ENCODE data around the gene PFAS. TPM values are rescaled to one million over a fixed set of nuclear protein-coding genes. Genes with fewer than 3 reads are reported as not detected.

The PFAS gene
- total and polyA plus RNA-seq, 10 of the 15 experiments (the other 5 are each of a cell fraction or from before 2014, with no cell fraction given) = 13.9 to 122 (median 47.2) TPM

DNA sequence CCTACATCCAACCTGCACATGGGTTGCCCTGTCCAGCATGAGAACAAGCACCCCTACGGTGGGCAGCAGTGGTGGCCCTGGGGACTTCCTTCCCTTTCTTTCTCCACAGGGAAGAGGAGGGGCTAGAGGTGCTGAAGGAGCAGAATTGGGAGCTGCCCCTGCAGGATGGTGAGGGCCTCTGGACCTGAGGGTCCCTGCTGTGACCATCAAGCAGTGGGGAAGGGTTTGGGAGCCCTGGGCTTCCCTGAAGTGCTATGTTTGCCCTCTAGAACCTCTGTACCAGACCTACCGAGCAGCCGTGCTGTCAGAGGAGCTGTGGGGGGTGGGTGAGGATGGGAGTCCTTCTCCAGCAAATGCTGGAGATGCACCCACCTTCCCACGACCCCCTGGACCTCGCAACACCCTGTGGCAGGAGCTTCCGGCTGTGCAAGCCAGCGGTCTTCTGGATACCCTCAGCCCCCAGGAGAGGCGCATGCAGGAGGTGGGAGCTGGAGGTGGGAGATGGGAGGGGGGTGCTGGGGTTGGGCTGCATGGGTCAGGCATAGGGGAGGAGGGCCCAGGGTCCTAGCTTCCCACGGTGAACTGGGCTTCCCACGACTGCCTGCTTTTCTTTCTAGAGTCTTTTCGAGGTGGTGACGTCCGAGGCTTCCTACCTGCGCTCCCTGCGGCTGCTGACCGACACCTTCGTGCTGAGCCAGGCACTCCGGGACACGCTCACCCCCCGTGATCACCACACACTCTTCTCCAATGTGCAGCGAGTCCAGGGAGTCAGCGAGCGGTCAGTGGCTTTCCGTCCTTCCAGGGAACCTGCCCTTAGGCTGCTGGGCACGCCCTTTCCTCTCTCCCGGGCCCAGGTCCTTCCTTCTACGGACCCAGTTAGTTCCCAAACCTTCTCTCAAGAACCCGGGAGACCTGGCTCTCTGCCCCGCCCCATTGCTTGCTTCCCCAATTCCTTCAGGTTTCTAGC, 66.0 kb downstream of the PFAS start (continued):
- no peak for TF ChIP-seq CEBPB (IDR thresholded peaks at IDR 0.05; ENCODE audit: borderline replicate concordance in 1 of 2, low read depth in 2 of 2, low read length in 2 of 2)
- TF ChIP-seq, protein P1, sequence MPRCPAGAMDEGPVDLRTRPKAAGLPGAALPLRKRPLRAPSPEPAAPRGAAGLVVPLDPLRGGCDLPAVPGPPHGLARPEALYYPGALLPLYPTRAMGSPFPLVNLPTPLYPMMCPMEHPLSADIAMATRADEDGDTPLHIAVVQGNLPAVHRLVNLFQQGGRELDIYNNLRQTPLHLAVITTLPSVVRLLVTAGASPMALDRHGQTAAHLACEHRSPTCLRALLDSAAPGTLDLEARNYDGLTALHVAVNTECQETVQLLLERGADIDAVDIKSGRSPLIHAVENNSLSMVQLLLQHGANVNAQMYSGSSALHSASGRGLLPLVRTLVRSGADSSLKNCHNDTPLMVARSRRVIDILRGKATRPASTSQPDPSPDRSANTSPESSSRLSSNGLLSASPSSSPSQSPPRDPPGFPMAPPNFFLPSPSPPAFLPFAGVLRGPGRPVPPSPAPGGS (IDR thresholded peaks at IDR 0.05; ENCODE audit: borderline replicate concordance, insufficient read depth, low read depth, low read length, poor library complexity, severe bottlenecking) = no peak
- no peak for TF ChIP-seq PAX8 (IDR thresholded peaks at IDR 0.05)

DNA sequence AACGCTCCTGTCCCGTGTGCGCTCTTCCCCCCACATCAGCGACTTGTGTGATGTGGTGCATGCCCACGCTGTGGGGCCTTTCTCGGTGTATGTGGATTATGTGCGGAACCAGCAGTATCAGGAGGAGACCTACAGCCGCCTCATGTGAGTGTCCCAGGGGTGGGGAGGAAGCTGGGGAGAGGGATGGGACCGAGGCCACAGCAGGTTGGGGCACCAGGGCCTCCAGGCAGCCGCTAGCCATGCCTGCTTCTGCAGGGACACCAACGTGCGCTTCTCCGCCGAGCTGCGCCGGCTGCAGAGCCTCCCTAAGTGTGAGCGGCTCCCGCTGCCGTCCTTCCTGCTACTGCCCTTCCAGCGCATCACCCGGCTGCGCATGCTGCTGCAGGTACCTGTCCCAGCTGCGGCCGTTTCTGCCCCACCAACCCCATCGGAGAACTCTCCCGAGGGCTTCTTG, 66.7 kb downstream of the PFAS start:
- 57% methylated on average over 26 of the region's 26 CpGs for WGBS (ENCODE audit: insufficient coverage, insufficient replicate concordance, low lambda C conversion rate, missing lambda C conversion rate)
- RAD21 ChIA-PET (ENCODE audit: unreplicated experiment) = no interaction called here
- no peak for TF ChIP-seq ZNF217 (IDR thresholded peaks at IDR 0.05)
- TF ChIP-seq IKZF1 (conservative IDR thresholded peaks at IDR 0.05) = no peak
- no peak for TF ChIP-seq RBBP5 (conservative IDR thresholded peaks at IDR 0.05)
- no peak for TF ChIP-seq ZSCAN29 (IDR thresholded peaks at IDR 0.05)
- TF ChIP-seq ZNF207 (IDR thresholded peaks at IDR 0.05; ENCODE audit: borderline replicate concordance) = no peak
- TF ChIP-seq ETV6 (conservative IDR thresholded peaks at IDR 0.05 in 1 of 2, IDR thresholded peaks at IDR 0.05 in 1 of 2; ENCODE audit: borderline replicate concordance in 1 of 2, low read depth in 1 of 2) = no peak
- TF ChIP-seq, protein P2, sequence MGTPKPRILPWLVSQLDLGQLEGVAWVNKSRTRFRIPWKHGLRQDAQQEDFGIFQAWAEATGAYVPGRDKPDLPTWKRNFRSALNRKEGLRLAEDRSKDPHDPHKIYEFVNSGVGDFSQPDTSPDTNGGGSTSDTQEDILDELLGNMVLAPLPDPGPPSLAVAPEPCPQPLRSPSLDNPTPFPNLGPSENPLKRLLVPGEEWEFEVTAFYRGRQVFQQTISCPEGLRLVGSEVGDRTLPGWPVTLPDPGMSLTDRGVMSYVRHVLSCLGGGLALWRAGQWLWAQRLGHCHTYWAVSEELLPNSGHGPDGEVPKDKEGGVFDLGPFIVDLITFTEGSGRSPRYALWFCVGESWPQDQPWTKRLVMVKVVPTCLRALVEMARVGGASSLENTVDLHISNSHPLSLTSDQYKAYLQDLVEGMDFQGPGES (IDR thresholded peaks at IDR 0.05) = no peak
- TF ChIP-seq MTA2 (IDR thresholded peaks at IDR 0.05; ENCODE audit: low read depth) = no peak
- TF ChIP-seq NR2C1 (IDR thresholded peaks at IDR 0.05) = no peak
- TF ChIP-seq MYC (IDR thresholded peaks at IDR 0.05; ENCODE audit: insufficient read depth, insufficient read length, insufficient replicate concordance, low read length, severe bottlenecking) = no peak
- TF ChIP-seq CREB1 (IDR thresholded peaks at IDR 0.05; ENCODE audit: low read depth) = no peak
- TF ChIP-seq CHD1 (IDR thresholded peaks at IDR 0.05; ENCODE audit: low read depth, low read length) = no peak
- TF ChIP-seq NFYA (IDR thresholded peaks at IDR 0.05; ENCODE audit: borderline replicate concordance, low read depth, low read length) = no peak
- no peak for TF ChIP-seq RUNX3 (IDR thresholded peaks at IDR 0.05; ENCODE audit: low read length)
- no peak for TF ChIP-seq MXI1 (IDR thresholded peaks at IDR 0.05; ENCODE audit: low read depth, low read length)
- TF ChIP-seq TAF1 (IDR thresholded peaks at IDR 0.05; ENCODE audit: borderline replicate concordance, low read depth, low read length) = no peak
- no peak for TF ChIP-seq POU2F2 (IDR thresholded peaks at IDR 0.05; ENCODE audit: borderline replicate concordance, low read depth, low read length)
- Histone ChIP-seq H3K27ac (ENCODE audit: control insufficient read depth, insufficient read depth) (no peak overlapping the region), H3K4me3 (no peak overlapping the region), H3K36me3 (ENCODE audit: control insufficient read depth in 2 of 2, insufficient read depth in 2 of 2, low read length in 1 of 2) (no peaks in the 10 kb centered on the region), H3K4me2 (ENCODE audit: control insufficient read depth, insufficient read depth) (no peak overlapping the region), H3K4me1 (ENCODE audit: control insufficient read depth, insufficient read depth, low read length) (no peaks in the 10 kb centered on the region), H4K20me1 (ENCODE audit: control insufficient read depth, insufficient read depth) (no peaks in the 10 kb centered on the region), H3K9me3 (replicated peaks; ENCODE audit: control insufficient read depth, insufficient read depth, low read length) (no peaks in the 10 kb centered on the region), H3K79me2 (ENCODE audit: control insufficient read depth, insufficient read depth, low read length) (no peaks in the 10 kb centered on the region), H3K27me3 (replicated peaks in 1 of 2; ENCODE audit: control insufficient read depth in 2 of 2, insufficient read depth in 2 of 2, low read length in 1 of 2) (peaks cover 1 to 4% of the 10 kb centered on the region in 2 experiments; a peak in 3 of 4 replicates), H2AFZ (ENCODE audit: control insufficient read depth, low read depth, low read length) (no peak overlapping the region), H3K9ac (ENCODE audit: control insufficient read depth, insufficient read depth, low read length) (no peak overlapping the region)
- CTCF ChIA-PET = interaction anchor here (0.6 kb wide), 1 partner anchor 217 kb away, joined by 3 read pairs; no protein-coding TSS in a partner anchor
- SMC1A ChIA-PET (ENCODE audit: uncharacterized antibody, unreplicated experiment) = no interaction called here
- in situ Hi-C loops (cut with MboI) (no loop called here), intact Hi-C loops (cut with micrococcal nuclease; ENCODE audit: unreplicated experiment) (no loop called here)
- ATAC-seq (no peak), DNase-seq (ENCODE audit: low read depth, low spot score) (no peak), FAIRE-seq (no peak)
- POLR2A ChIA-PET = no interaction called here
- no TSS peak for BruUV-seq (replicated peaks)

Data from GM12878 (cell line).